Stimulated activated CD4-positive, alpha-beta T cell treated with anti-CD3 and anti-CD28 coated beads, Interleukin-15, amount 100 ng/mL, for 48 hours (primary cell): ENCODE measurements around the gene RAD50.

ENCODE experiments used
- DNase-seq, 2 donors: peaks; one replicate each; pipeline ENCODE4 v3.0.0-alpha.2; 2020; ENCODE audit warnings: low read depth in 2 of 2

Gene RAD50

DNA sequence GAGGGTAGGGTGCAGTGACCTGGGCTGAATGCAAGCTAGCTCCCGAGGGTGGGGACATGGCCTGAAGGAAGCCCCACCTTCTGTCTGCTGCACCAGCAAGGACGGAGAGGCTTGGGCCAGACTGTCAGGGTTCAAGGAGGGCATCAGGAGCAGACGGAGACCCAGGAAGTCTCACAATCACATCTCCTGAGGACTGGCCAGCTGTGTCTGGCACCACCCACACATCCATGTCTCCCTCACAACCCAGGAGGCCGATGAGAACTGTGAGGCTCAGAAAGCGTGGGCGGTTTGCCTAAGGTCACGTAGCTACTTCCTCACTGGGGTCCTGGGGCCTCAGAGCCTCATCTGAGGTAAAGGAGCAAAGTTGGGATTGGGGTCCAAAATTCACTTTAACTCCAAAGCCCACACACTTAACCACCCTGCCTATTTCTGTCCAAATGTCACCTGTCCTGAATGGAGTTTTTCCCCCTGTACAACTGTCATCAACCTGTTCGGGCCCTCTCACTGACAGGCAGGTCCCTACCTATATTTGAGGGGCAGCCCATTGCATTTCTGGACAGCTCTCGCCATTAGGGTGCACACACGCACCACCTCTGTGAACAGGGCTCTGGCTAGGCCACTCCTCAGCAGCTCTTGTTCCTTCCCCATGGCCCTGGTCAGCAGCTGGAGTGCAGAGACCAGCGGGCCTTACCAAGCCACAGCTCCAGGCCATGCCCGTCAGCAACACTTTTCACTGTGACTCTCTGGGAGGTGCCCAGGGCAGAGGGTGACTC lies 104.6 kb downstream of the RAD50 start:
- DNase-seq = no peak

DNA sequence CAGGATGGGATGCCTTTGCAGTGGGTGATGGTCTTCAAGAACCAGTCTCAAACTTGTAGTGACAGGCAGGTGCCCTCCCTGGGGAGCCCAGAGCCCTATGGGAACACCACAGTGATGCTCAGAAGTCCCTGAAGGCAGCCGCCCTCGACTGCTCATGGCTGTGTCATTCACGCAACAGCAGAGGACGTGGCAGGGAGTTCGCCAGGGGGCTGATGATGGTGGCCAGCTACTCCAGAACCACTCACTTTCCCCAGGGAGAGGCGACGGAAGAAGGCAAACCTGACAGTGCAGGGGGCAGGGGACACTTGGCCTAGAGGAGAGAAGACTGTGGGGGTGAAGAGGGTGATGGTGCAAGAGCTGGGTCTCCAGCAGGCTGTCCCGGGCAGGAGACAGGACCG lies 105.2 kb downstream of the RAD50 start:
- no peak for DNase-seq

DNA sequence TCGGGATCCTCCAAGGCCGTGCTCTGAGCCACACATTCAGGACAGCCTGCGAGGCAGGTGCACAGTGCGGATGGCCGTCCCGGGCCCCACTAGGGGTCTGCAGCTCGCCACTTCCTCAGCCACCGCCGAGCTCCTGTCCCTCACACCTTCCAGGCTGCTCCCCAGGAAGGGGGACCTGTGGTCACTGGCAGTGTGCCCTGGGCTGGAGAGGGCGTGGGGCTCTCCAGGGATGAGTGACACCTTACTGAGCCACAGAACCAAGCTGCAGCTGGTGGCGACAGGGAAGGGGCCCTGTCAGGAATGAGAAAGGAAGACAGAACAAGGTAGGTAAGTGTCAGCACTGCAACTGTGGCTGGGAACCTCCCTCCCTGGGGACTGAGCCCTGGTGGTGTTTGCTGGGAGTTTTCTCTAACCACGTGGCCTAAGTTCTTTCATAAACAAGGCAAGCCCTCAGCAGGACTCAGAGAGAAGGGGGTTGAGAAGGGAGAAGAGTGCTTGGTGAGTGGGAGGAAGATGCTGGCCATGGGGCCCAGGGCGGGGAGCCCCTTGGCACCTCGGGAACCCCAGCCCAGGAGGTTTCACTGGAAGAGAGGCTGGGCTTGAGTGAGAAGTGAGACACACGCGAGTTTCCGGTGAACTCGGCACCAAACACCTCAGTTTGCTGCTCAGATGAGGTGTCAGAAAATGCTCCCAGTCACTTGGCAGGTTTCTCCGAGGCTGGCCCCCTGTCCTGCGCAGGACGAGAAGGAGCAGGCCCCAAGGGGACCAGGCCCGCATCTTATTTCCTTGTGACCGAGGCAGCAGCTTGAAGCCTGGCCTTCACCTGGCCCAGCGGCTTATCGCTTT lies 106.4 kb downstream of the RAD50 start:
- peak; percentile 52 to 53 for DNase-seq

DNA sequence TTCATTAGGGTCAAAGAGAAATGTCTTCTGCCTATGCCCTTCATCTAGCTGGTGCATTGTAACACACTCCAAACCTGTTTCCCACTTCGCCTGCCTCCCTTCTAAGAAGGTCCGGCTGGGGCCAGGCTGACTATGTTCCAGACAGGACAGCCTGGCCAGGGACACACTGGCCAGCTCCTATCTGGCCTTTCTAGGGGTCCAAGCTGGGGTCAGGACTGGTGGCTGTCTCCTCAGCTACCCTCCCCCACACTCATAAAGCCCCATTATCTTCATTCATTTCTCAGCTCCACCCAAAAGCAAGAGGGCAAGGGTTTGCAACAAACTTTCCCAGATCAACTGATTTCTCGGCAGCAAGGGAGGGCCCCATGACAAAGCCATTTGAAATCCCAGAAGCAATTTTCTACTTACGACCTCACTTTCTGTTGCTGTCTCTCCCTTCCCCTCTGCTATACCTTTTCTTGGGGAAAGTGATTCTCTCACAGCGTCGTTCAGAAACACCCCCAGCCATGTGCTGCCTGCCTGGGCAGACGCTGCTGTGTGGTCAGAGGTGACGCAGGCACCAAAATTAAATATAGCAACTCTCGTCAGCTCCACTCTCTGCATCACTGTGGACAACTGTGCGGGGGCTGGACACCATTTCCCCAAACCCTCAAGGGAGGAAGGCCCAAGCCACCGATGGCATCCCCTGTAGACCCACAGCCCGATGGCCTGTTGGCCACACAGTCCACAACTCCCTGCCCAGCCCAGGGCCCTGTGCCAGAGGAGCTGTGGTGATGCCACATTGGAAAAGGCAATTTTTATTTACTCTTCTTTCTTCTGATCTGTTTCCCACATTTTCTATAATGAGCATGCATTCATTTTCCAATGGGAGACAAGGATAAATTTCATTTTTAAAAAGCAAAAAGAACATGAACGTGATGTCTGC lies 107.3 kb downstream of the RAD50 start:
- DNase-seq = no peak

DNA sequence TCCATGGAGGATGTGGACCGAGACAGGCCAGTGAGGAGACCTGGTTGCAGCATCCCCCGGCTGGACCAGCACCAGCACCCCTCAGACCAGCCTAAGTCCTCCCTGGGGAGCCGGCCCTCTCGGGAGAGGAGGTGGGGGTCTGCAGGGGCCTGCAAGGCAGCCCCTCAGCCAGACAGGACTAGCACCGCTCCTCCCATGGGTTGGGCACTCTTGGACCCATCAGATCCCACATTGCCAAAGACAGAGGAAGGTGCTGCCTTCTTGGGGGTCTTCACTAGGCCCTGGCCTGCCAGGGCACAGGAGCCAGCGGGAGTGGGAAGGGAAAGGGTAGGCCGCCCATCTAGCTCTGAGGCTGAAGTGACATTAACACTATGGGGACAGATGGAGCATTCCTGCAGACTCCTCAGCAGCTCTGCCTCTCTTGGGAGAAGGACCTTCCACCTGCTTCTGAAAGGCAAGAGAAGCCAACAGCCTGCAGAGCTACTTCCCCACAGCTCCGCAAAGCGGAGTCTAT lies 108.0 kb downstream of the RAD50 start:
- no peak for DNase-seq

DNA sequence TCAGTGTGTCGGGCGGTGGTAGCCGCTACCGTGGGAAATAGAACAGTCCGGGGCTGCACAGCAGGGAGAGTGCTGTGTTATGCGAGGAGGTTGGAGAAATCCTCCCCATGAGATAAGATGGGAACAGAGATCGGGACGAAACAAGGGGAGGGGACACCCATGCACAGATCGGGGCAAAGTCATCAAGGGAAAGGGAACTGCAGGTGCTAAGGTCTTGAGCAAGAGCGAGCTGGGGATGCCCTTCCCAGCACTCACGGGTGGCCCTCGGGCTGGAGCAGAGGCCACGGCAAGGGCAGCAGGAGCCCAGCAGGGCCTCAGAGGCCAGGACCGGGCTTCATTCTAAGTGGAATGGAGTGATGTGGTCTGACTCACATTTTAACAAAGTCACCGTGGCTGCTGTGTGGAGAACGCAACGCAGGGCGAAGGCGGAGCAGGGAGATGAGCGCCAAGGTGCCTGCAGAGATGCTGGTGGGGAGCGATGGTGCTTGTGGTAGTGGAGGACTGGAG lies 108.8 kb downstream of the RAD50 start:
- no peak for DNase-seq

DNA sequence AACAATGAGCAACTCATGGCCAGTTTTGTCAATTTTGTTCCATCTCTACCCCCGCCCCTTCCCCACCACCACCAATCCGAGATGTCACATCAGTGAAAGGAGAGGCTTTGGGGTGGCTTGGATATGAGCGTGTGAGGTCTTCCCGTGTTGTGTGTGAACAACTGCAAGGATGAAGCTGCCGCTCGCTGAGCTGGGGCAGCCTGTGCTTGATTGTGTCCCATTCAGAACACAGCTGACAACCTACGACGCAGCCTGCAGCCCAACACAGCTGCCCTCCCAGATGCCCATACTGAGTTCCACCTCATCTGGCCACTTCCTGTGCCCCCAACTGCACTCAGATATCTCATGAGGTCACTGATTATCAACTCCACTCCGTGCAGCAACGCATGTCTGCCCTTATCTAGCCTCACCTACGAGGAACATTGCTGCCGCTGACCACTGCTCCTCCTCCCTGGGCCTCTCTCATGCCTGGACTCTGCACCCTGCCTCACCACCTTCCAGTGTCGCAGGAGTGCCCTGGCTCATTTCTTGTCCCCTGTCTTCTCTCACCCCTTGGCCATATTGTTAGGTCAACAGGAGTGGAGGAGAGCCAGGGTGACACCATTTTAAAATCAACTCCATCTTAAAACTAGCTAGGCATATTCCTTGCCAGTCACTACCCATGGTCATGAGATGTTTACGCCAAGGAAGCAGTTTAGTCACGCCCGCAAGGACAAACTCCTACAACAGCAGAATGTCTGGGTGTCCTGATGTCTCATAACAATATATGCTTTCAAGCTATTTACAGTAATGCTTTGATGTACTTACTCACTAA lies 109.7 kb downstream of the RAD50 start:
- no peak for DNase-seq

DNA sequence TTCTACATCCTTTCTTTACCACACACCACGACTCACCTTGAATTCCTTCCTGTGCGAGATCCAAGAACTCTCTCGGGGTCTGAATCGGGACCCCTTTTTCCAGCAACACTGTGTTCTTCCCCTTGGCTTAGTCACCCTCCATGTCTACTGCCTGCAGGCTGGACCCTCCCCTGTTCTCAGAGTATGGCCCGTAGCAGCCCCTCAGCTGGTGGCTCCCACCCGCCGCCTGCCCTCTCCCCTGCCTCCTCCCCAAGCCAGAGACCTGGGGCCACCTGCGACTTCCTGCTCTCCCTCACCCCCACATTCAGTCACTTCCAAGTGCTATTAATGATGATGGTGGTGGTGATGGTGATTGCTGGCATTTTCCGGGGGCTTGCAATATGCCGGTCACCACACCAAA lies 110.5 kb downstream of the RAD50 start:
- no peak for DNase-seq

DNA sequence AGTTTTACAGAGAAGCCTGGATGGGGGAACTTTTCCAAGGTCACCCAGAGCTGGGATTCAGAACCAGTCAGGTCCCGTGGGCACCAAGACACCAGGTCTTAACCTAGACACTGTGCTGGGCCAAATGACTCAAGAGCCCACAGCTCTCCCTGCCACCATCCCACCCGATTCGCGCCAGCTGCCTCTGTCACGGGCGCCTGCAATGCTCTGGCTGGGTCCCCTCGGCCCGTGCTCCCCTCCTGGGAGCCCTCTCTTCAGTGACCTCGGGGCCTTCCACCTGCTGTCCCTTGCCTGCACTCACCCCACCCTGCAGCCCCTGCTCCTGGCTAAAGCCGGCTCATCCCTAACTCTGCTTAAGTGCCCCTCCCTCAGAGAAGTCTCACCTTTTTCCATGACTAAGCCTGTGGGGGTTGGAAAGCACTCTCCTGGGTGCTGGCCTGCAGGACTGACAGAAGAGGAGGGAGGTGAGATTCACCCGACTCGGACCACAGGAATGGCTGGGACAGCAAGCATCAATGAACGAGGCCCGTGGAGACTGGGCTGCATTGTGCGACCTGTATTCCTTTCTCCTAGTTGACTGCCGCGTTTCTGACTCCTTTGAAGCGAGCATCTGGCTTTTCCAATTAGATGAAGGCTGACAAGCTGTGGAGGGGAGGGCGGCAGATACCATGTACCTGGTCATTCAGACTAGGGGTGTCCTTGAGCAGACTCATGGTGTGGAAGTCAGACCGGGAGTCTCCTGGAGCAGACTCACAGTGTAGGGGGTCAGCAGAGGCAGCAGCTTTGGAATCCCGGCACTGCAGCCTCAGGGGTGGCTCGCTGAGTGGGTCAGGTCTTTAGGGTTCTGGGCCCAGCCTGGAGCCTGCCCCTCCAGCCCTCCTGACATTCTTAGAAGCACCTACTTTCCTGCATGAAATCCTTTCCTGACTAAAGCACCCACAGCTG lies 111.3 kb downstream of the RAD50 start:
- DNase-seq = no peak

DNA sequence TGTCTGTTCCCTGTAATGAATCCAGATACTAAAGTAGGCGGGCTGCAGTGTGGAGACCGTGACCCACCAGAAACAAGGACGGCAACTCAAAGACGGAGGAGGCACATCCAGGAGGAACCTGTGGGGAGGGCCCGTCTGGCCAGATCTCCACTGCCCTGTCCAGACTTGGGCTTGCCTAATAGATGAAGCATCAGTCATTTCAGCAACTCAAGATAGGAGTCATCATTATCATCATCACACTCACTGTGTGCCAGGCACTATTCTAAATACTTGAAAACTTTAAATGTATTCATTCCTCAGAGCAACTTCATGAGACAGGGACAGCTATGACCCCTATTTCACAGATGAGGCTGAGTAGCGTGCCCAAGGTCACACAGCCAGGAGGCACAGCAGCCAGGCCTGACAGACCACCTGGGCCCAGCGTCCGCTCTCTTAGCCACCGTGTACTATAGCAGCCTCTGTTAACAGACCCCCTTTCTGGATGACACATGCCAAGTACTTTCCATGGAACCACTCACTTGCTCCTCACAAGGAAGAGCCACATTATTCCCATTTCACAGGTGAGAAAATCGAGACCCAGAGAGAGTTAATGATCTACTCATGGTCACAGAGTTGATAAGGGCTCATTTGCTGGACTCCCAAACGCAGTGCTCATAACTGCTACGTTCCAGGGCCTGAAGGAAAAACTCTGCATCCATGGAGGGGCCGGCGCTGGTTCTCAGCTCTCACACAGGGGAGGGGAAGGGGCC lies 112.1 kb downstream of the RAD50 start:
- DNase-seq = no peak

DNA sequence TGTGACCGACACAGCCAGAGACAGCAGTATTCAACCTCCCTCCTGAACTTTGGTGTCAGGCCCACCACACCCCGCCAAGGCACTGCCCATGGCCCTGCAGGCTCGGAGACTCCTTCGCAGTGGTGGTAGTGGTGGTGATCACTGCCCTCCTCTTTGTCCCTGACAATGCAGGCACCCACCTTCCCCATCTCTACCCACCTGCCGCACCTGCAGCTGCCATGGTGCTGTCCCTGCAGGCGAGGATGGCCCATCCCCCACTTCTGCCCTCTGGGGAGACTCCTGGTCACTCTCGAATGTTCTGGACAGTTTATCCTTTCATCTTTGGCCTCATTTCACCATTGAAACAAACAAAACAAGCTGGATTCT lies 112.7 kb downstream of the RAD50 start:
- DNase-seq = no peak

DNA sequence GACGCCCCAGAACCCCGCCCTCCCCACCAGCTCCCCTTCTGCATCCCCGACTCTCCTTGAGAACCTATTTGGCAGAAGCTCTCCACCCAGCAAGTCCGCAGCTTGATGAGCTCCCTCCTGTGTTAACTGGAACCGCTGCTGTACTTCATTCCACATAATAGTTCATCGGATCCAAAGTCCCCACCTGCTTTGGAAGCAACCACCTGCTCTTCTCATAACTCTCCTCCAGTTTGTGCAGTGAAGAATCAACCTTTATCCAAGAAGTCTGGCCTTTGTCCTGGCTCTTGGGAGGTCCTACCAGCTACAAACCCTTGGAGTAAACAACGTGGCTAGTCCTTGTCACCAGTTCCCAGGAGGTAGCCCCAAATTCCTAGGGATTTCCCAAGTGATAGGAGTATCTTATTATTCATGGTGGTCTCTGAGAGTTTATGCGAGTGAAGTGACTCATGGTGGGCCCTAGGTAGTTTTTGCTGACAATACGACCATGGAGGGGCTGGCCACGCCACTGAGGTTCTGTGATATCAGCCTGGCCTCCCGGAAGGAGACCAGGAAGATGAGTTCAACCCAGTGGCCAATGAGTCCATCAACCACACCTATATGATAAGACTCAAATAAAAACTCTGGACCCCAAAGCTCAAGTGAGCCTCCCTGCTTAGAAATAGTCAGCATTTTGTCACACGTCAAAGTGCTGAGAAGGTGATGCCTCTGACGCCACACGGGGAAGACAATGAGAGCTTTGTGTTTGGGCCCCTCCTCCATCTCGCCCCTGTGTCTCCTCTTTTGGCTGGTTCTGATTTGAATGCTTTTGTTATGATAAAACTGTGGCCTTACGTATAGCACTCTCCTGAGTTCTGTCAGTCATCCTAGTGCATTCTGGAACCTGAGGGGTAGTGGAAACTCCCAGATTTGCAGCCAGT lies 113.4 kb downstream of the RAD50 start:
- DNase-seq = no peak

DNA sequence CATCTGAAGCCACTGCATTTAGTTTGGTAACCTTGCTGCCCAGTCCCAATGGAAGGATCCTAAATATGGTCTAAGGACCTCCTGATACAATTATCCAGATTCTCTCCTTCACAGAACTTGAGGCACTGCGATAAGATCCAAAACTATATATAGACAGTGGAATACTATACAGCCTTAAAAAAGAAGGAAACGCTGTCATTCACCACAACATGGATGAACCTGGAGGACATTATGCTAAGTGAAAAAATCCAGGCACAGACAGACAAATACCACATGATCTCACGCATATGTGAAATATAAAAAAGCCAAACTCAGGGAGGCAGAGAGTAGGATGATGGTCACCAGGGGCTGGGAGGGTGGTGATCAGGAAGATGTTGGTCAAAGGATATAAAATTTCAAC lies 114.2 kb downstream of the RAD50 start:
- DNase-seq = no peak

DNA sequence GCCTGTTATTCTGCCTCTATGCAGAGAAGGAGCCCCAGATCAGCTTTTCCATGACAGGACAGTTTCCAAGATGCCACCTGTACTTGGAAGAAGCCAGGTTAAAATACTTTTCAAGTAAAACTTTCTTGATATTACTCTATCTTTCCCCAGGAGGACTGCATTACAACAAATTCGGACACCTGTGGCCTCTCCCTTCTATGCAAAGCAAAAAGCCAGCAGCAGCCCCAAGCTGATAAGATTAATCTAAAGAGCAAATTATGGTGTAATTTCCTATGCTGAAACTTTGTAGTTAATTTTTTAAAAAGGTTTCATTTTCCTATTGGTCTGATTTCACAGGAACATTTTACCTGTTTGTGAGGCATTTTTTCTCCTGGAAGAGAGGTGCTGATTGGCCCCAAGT lies 116.7 kb downstream of the RAD50 start:
- DNase-seq = no peak

DNA sequence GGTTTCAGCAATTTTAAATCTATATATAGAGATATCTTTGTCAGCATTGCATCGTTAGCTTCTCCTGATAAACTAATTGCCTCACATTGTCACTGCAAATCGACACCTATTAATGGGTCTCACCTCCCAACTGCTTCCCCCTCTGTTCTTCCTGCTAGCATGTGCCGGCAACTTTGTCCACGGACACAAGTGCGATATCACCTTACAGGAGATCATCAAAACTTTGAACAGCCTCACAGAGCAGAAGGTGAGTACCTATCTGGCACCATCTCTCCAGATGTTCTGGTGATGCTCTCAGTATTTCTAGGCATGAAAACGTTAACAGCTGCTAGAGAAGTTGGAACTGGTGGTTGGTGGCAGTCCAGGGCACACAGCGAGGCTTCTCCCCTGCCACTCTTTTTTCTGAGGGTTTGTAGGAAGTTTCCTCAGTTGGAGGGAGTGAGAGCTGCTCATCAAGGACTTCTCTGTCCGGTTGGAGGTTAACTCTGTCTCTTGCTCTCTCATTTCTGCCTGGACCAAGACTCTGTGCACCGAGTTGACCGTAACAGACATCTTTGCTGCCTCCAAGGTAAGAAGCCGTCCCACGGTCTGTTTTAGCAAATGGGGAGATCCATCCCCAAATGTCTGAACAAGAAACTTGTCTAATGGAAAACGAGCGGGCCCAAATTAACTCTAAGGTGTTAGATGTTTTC lies 117.3 kb downstream of the RAD50 start, which contains the start of gene IL4:
Gene IL4 (plus strand): TSS at position 51 of the 692 bp plus-strand sequence. CDS start 62 bp downstream, at position 113.
- no peak for DNase-seq

DNA sequence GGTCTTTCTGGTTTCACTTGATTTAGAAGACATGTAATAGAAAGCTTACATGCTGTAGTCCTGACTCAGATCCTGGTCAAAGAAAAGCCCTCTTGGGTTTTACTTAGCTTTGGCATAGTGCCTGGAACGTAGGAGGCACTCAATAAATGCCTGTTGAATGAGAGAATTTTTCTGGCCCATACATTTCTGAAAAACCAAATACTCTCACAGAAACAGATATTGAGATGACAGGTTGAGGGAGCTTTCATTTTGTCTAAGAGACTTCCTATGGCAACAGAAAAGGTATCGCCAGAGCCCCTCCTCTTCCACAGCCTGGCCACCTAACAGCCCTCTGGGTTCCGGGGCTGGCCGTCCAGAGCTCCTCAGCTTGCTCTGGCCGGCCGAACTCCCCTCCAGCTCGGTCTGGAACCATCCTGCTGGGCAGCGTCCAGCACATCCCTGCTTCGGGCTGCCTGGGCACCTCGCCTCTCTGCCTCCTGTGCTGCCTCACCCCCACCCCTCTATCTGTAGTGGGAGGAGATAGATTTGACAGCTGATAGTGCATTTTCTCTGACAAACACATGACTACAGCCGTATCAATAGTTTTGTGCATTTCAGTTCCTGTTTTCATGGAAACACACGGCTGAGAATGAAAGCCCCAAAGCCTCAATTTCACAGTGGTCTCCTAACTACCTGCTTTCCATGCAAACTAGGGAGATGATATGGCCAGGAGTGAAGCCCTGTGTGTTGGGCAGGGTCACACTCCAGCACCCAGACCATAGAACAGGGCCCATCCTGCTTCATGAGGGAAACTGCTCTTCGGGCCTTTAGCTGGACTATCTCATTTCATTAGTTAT lies 118.1 kb downstream of the RAD50 start:
- no peak for DNase-seq
